ENCODE measurements around the gene VWA5B1.

The VWA5B1 gene

GRCh38 chr1:20345419-20345818 lies 54.7 kb downstream of the VWA5B1 start:
- no peak for DNase-seq (ENCODE audit: low read depth)
- no peak overlapping the region for H3K4me3 ChIP-seq (ENCODE audit: low read depth, low read length)
- no peak for TF ChIP-seq CTCF (IDR thresholded peaks at IDR 0.05; ENCODE audit: low read depth, low read length, missing control alignments)

- no peak for TF ChIP-seq CTCF (IDR thresholded peaks at IDR 0.05; ENCODE audit: low read depth, low read length, missing control alignments)
- no peak overlapping the region for H3K4me3 ChIP-seq (ENCODE audit: low read depth, low read length)
- DNase-seq (ENCODE audit: low read depth) = no peak
These were observed 55.8 kb downstream of the VWA5B1 start for GRCh38 chr1:20346433-20346832.

- no peak for TF ChIP-seq CTCF (IDR thresholded peaks at IDR 0.05; ENCODE audit: low read depth, low read length, missing control alignments)
- H3K4me3 ChIP-seq (ENCODE audit: low read depth, low read length) = no peak overlapping the region
- no peak for DNase-seq (ENCODE audit: low read depth)
These were observed 57.0 kb downstream of the VWA5B1 start for GRCh38 chr1:20347699-20348098.

DNA sequence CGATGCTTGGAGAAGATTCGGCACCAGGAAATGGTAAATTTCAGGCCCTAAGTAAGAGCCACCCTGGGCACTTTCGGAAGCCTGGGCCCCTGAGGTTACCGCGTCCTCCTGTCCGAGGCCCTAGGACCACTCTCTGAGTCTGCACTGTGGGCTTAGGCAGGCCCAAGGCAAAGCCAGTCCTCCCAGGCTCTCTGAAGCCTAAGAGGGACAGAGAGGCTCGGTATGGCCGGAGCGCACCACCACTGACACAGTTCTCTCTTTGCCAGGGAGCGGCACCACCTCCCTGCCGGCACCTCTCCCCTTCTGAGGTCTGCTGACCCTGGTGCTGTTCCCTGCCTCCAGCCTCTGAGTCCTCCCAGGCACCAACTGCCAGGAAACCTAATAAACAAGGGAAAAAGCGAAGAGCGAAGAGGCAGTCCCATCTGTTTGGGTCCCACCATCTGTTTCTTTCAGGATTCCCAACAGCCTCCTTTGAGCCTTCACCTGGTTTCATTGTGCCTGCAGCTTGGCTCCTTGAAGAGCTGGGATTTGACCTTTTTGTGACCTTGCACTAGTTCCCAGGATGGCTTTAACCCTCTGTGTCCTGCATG lies 57.7 kb downstream of the VWA5B1 start:
- H3K4me3 ChIP-seq (ENCODE audit: low read depth, low read length) = no peak overlapping the region
- DNase-seq (ENCODE audit: low read depth) = no peak
- TF ChIP-seq CTCF (IDR thresholded peaks at IDR 0.05; ENCODE audit: low read depth, low read length, missing control alignments) = no peak

- no peak overlapping the region for H3K4me3 ChIP-seq (ENCODE audit: low read depth, low read length)
- no peak for TF ChIP-seq CTCF (IDR thresholded peaks at IDR 0.05; ENCODE audit: low read depth, low read length, missing control alignments)
- no peak for DNase-seq (ENCODE audit: low read depth)
These were observed 58.9 kb downstream of the VWA5B1 start for GRCh38 chr1:20349561-20349960.

DNA sequence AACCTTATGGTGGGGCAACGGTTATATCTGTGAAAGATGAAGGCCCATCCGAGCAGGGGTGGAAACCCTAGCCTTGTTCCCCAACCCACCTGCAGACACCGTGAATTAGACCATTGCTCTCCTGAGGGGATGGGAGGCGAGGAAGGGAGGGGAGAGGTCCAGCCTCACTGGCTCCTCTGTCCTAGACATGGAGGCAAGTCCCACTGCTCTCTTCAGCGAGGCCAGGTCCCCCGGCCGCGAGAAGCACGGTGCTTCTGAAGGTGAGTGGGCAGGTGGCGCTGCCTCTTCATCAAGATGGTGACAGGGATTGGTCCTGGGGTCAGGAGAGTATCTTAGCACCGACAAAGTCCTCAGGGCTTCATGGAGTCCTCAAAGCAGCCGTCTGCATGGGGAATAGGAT lies 59.3 kb downstream of the VWA5B1 start:
- no peak for TF ChIP-seq CTCF (IDR thresholded peaks at IDR 0.05; ENCODE audit: low read depth, low read length, missing control alignments)
- H3K4me3 ChIP-seq (ENCODE audit: low read depth, low read length) = no peak overlapping the region
- DNase-seq (ENCODE audit: low read depth) = no peak

- H3K4me3 ChIP-seq (ENCODE audit: low read depth, low read length) = no peak overlapping the region
- no peak for TF ChIP-seq CTCF (IDR thresholded peaks at IDR 0.05; ENCODE audit: low read depth, low read length, missing control alignments)
- no peak for DNase-seq (ENCODE audit: low read depth)
These were observed 59.7 kb downstream of the VWA5B1 start for GRCh38 chr1:20350421-20350820.

All from GM12864 (cell line).